HG03095 (cell line): ENCODE measurements around the gene ADORA1.

ENCODE experiments used
- ATAC-seq: cut with Tn5 transposase; IDR thresholded peaks from one replicate; pipeline ENCODE4 v1.9.1; 2021; ENCODE audit warnings: moderate library complexity; ENCODE audit not compliant: unreplicated experiment

The ADORA1 gene

GRCh38 chr1:203127666-203128430 lies at the start of gene ADORA1:
TSS of gene ADORA1 (plus strand) at chr1:203127726. CDS start at chr1:203128842, 1,116 bp downstream.
- ATAC-seq: no peak

DNA sequence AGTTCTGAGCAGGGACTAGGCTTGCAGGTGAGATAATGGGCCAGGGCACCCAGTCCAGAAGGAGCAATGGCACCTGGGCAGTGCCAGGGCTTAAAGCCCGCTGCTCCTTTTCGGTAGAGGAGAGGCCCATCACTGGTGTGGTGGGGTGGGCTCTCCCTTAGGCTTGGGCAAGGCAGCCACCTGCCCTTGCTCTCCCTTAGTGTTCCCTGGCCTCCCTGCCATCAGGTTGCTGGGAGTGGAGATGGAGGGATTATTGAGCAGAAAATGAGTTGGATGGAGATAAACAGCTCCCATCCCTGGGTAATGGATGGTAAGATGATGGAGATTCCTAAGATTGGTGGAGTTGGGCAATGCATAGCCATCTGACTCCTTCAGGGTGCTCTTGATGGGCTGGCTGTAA lies 49.6 kb upstream of the ADORA1 start:
- no peak for ATAC-seq

- ATAC-seq: no peak
These were observed 49.0 kb upstream of the ADORA1 start for GRCh38 chr1:203078478-203078877.

DNA sequence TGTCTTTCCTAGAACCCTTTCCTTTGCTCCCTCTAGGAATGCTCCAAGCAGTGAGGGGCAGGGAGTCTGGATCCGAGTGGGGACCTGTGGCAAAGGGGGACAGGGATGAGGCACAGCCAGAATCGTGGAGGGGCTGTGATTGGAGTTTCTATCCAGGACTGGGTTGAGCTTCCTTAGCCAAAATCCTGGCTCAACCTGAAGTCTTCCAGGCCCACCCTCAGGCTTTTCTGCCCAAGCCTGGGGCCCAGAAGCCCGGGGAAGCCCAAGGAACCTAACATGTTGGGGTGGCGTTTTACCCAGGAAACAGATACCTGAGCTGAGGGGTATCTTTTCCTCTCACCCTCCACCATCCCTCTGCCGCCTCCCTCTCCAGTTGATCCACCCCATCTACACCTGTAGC lies 47.1 kb upstream of the ADORA1 start:
- no peak for ATAC-seq

GRCh38 chr1:203081465-203082230 lies 45.9 kb upstream of the ADORA1 start:
- ATAC-seq: no peak

GRCh38 chr1:203082231-203082505 lies 45.4 kb upstream of the ADORA1 start:
- no peak for ATAC-seq

- no peak for ATAC-seq
These were observed 44.7 kb upstream of the ADORA1 start for GRCh38 chr1:203082571-203083462.

- ATAC-seq: no peak
These were observed 44.0 kb upstream of the ADORA1 start for GRCh38 chr1:203083463-203083921.

DNA sequence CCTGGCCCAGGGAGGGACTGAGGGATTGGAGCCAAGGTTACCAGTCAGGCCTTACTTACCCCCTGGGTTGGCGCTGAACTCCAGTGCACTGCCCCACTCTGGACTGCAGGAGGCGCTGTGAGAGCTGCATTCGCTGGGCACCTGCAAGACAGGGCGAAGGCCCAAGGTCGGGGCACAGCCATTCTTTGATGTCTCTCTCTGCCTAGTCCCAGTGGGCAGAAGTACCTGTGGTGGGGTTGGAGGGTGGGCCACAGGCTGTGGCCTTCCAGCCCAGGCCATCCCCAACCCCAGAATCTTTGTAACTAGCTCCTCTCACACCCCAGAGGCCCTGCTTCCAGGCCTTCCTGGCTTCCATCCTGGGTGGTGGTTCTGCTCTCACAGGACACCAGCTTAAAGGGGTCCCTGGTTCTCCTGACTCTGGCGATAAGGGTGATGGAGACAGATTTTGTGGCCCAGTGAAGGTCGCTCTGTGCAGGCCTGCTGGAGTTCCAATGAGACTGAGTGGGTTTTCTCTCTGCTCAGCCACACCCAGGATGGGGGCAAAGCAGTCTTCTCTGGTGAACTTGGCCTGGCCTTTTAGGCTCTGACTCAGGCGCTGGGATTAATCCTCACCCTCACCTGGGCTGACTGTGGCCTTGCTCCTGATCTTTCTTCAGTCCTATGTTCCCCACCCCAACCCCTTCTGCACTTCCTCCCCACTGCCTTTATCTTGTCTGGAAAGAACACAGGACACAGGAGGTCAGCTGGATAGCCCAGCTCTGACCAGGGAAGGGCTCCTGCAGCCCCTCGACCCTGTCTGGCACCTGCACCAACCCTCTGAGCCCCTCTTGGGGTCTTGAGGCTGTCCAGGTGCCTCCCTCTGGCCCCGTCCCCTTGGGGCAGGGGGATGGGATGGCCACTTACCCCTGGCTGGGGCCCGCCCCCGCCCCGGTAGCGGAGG lies 42.7 kb upstream of the ADORA1 start:
- ATAC-seq: no peak

DNA sequence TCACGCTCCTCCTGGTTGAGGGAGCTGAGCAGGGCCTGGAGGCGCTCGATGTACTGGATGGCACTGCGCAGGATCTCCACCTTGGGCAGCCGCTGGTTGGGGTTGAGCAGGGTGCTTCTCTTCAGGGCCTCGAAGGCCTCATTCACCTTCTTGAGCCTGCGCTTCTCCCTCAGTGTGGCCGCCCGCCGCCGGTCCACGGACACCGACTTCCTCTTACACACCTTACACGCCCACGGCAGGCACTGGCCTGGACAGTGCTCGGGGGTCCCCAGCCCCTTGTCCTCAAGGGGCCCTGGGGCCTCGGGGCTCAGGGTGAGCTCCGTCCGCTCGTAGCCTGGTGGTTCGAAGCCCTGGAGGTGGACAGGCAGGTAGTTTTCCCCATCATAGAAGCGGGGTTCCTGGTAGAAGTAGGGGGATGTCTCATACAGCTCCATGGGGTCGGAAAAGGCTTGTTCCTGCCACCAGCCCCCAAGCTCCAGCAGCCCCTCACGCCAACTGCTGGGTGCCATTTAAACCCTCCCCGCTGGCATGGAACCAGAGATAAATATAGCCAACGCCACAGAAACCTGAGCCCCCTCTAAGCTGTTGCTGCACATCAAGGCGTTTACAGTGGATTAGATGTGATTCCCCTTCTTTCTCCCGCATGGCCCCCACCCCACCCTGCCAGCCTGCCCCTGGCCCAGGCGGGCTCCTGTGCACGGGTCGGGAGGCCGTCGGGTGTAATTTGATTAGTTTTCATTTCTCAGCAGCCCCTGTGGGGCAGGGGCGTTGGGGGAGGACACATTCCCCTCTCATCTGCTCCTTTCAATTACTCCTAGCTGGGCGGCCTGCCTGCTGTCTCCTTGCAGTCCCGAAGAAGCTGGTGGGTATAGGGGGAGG lies 41.8 kb upstream of the ADORA1 start, which contains the start of gene MYOG:
Gene MYOG, minus strand, starts transcription at position 485 of the 879 bp plus-strand sequence. Its CDS starts 51 bp downstream, at position 434.
- no peak for ATAC-seq

DNA sequence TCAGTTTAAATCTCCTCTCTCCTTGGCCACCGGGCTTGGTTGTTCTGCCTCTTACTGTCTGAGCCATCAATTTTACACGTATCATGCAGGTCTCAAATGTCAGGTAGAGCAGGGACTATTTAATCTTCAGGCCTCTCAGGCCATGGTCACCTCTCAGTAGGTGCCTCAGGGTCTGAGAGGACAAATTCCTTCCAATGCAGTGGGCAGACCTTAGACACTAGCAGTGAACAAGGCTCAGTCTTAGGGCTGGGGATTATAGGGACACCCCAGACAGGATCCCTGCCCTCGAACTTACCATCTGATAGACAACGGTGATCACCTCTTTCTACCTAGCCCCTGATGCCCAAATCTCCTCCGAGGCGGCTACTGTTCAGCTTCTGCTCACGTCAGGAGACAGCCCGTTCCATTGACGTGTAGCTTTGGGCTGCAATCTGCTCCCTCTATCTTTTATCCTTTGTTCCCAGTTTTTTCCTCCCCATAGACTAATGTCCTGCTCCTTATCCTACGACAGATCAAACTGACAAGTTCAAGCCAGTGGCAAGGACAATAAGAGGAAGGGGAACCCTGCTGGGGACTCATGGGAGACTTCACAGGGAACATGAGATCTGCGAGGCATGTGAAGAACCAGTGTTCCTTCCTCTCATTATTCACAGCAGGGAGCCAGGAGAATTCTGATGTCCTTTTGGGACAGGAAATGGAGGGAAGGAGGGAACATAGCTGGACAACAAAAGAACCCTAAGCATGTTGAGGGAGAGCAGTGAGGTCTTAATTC lies 40.3 kb upstream of the ADORA1 start:
- no peak for ATAC-seq

GRCh38 chr1:203088441-203088840 lies 39.1 kb upstream of the ADORA1 start:
- no peak for ATAC-seq

DNA sequence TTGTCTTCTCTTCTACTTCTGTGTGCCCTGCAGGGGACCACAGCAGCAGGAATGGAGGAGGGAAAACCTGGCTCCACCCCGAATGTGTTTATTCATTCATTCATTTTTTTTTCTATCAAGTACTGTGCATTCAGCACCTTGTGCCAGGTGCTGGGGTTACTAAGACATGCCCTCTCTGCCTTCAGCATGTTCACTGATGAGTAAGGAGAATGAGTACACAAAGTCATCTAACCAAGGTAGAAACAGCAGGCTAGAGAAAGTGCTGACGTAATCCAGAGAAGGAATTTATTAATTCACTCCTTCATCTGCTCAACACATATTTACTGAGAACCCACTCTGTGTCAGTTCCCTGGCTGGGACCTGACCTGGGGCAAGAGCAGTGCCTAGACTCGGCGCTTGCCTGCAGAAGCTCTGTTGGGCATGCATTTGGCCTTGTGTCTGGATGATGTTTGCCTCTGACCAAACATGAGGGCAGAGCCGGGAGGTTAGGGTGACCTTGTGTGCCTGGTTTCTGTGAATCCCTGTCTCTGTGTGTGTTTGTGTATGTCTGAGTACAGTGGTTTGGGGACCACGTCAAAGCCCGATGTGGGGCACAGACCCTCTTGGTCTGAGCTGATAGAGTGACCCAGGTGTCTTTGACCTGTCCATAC lies 38.4 kb upstream of the ADORA1 start:
- no peak for ATAC-seq

DNA sequence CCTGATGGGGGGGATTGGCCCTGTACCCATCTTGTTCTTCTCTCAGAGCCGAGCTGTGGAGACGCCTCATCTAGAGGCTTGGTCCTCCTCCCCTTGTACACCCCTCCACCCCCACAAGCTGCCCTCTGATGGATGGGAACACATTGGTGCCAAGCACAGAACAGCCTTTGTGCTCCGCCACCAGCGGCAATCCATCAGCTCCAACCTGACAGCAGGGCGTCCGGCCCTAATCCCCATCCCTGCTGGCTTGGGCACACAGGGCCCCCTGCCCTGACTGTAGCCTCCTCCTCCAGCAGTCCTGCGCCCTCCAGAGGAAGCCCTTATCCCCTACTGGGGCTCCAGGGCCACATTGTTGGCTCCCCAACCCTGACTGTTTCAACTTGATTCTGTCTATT lies 37.9 kb upstream of the ADORA1 start:
- ATAC-seq: no peak

- no peak for ATAC-seq
These were observed 36.9 kb upstream of the ADORA1 start for GRCh38 chr1:203090421-203091198.

GRCh38 chr1:203091199-203091477 lies 36.4 kb upstream of the ADORA1 start:
- ATAC-seq: no peak

GRCh38 chr1:203091761-203092330 lies 35.7 kb upstream of the ADORA1 start:
- no peak for ATAC-seq
